SK-N-SH treated with all-trans-retinoic acid at 6 μM for 48 hours (cell line): ENCODE measurements around the gene FIBCD1.

Source experiments
- ATAC-seq: fragments of 200-7000 bp; cut with Tn5 transposase; 3 replicates; pipeline ENCODE4 v1.9.1; 2020; ENCODE audit warnings: mild to moderate bottlenecking, moderate library complexity
- ARNTL ChIP-seq: fragments of 450-650 bp; formaldehyde crosslinking; IDR thresholded peaks from 2 replicates; pipeline ENCODE4 v1.5.0; 2020; ENCODE audit warnings: low read depth, mild to moderate bottlenecking, moderate library complexity, borderline replicate concordance
- BACH2 ChIP-seq: fragments of 250-450 bp; sonication (Bioruptor Pico); IDR thresholded peaks from 2 replicates; pipeline ENCODE4 v1.9.0; 2021; ENCODE audit warnings: mild to moderate bottlenecking, borderline replicate concordance
- CSDC2 ChIP-seq: fragments of 250-450 bp; sonication (Bioruptor Pico); IDR thresholded peaks from 2 replicates; pipeline ENCODE4 v1.5.0; 2020; ENCODE audit warnings: mild to moderate bottlenecking, moderate library complexity
- CSRNP3 ChIP-seq: fragments of 250-450 bp; sonication (Bioruptor Pico); IDR thresholded peaks from 2 replicates; pipeline ENCODE4 v1.5.1; 2021; ENCODE audit warnings: mild to moderate bottlenecking, moderate library complexity
- ESRRG ChIP-seq: fragments of 250-450 bp; sonication (Bioruptor Pico); IDR thresholded peaks from 2 replicates; pipeline ENCODE4 v1.6.1; 2021; ENCODE audit warnings: mild to moderate bottlenecking
- GLIS3 ChIP-seq: fragments of 250-450 bp; sonication (Bioruptor Pico); IDR thresholded peaks from 2 replicates; pipeline ENCODE4 v1.5.0; 2020; ENCODE audit warnings: mild to moderate bottlenecking, moderate library complexity
- ISL1 ChIP-seq: fragments of 250-450 bp; sonication (Bioruptor Pico); IDR thresholded peaks from 2 replicates; pipeline ENCODE4 v2.1.2; 2022; ENCODE audit warnings: mild to moderate bottlenecking, moderate library complexity
- OSR1 ChIP-seq: fragments of 250-450 bp; sonication (Bioruptor Pico); IDR thresholded peaks from 2 replicates; pipeline ENCODE4 v1.8.0; 2022; ENCODE audit warnings: moderate library complexity, mild to moderate bottlenecking, inconsistent platforms
- POU6F1 ChIP-seq: fragments of 250-450 bp; sonication (Bioruptor Pico); IDR thresholded peaks from 2 replicates; pipeline ENCODE4 v1.8.0; 2021; ENCODE audit warnings: low read depth, mild to moderate bottlenecking, moderate library complexity, borderline replicate concordance
- PPARA ChIP-seq: fragments of 250-450 bp; sonication (Bioruptor Pico); IDR thresholded peaks from 2 replicates; pipeline ENCODE4 v1.5.0; 2020; ENCODE audit warnings: mild to moderate bottlenecking, borderline replicate concordance
- RARB ChIP-seq: fragments of 250-450 bp; sonication (Bioruptor Pico); IDR thresholded peaks from 2 replicates; pipeline ENCODE4 v1.8.0; 2021; ENCODE audit warnings: mild to moderate bottlenecking, moderate library complexity
- SNAI2 ChIP-seq: fragments of 250-450 bp; sonication (Bioruptor Pico); IDR thresholded peaks from 2 replicates; pipeline ENCODE4 v1.5.0; 2020; ENCODE audit warnings: mild to moderate bottlenecking, moderate library complexity
- TCF4 ChIP-seq: fragments of 250-450 bp; sonication (Bioruptor Pico); IDR thresholded peaks from 2 replicates; pipeline ENCODE4 v1.8.0; 2021; ENCODE audit warnings: mild to moderate bottlenecking, moderate library complexity, borderline replicate concordance
- TOX ChIP-seq: fragments of 250-450 bp; sonication (Bioruptor Pico); IDR thresholded peaks from 2 replicates; pipeline ENCODE4 v1.8.0; 2021; ENCODE audit warnings: mild to moderate bottlenecking, moderate library complexity, borderline replicate concordance
- ZC3H10 ChIP-seq: fragments of 250-450 bp; sonication (Bioruptor Pico); IDR thresholded peaks from 2 replicates; pipeline ENCODE4 v1.5.1; 2021; ENCODE audit warnings: mild to moderate bottlenecking, moderate library complexity
- ZFP30 ChIP-seq: fragments of 450-650 bp; formaldehyde crosslinking; IDR thresholded peaks from 2 replicates; pipeline ENCODE4 v1.5.0; 2022; ENCODE audit warnings: mild to moderate bottlenecking, moderate library complexity
- ZNF565 ChIP-seq: fragments of 450-650 bp; formaldehyde crosslinking; conservative IDR thresholded peaks from 2 replicates; pipeline ENCODE4 v1.5.0; 2020; ENCODE audit warnings: low read depth, mild to moderate bottlenecking, moderate library complexity
- ZNF70 ChIP-seq: fragments of 450-650 bp; formaldehyde crosslinking; IDR thresholded peaks from 2 replicates; pipeline ENCODE4 v1.5.0; 2020; ENCODE audit warnings: mild to moderate bottlenecking, moderate library complexity
- ZNF8 ChIP-seq: fragments of 450-650 bp; formaldehyde crosslinking; IDR thresholded peaks from 2 replicates; pipeline ENCODE4 v1.5.0; 2020; ENCODE audit warnings: mild to moderate bottlenecking, moderate library complexity
- TF ChIP-seq, protein P1 (sequence below): fragments of 250-450 bp; sonication (Bioruptor Pico); IDR thresholded peaks from 2 replicates; pipeline ENCODE4 v1.5.1; 2020; ENCODE audit warnings: low read depth, mild to moderate bottlenecking, moderate library complexity
- TF ChIP-seq, protein P2 (sequence below): fragments of 250-450 bp; sonication (Bioruptor Pico); IDR thresholded peaks from 2 replicates; pipeline ENCODE4 v1.8.0; 2020; ENCODE audit warnings: mild to moderate bottlenecking, moderate library complexity, borderline replicate concordance
- TF ChIP-seq, protein P3 (sequence below): fragments of 250-450 bp; sonication (Bioruptor Pico); IDR thresholded peaks from 2 replicates; pipeline ENCODE4 v1.5.0; 2020; ENCODE audit warnings: mild to moderate bottlenecking, moderate library complexity

The FIBCD1 gene

GRCh38 chr9:130984521-130984920 lies 45.5 kb upstream of the FIBCD1 start:
- no peak for ATAC-seq
- no peak for TF ChIP-seq CSRNP3
- no peak for TF ChIP-seq SNAI2 (CRISPR knock-in tag)
- no peak for TF ChIP-seq OSR1 (CRISPR knock-in tag)
- no peak for TF ChIP-seq TCF4 (CRISPR knock-in tag)
- TF ChIP-seq, protein P1, sequence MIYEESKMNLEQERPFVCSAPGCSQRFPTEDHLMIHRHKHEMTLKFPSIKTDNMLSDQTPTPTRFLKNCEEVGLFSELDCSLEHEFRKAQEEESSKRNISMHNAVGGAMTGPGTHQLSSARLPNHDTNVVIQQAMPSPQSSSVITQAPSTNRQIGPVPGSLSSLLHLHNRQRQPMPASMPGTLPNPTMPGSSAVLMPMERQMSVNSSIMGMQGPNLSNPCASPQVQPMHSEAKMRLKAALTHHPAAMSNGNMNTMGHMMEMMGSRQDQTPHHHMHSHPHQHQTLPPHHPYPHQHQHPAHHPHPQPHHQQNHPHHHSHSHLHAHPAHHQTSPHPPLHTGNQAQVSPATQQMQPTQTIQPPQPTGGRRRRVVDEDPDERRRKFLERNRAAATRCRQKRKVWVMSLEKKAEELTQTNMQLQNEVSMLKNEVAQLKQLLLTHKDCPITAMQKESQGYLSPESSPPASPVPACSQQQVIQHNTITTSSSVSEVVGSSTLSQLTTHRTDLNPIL (CRISPR knock-in tag), result no peak
- TF ChIP-seq GLIS3 (CRISPR knock-in tag), result no peak
- no peak for TF ChIP-seq ZC3H10
- TF ChIP-seq ZNF8 (CRISPR knock-in tag), result no peak
- no peak for TF ChIP-seq PPARA (CRISPR knock-in tag)
- TF ChIP-seq CSDC2, result no peak
- TF ChIP-seq RARB (CRISPR knock-in tag), result no peak
- TF ChIP-seq, protein P2, sequence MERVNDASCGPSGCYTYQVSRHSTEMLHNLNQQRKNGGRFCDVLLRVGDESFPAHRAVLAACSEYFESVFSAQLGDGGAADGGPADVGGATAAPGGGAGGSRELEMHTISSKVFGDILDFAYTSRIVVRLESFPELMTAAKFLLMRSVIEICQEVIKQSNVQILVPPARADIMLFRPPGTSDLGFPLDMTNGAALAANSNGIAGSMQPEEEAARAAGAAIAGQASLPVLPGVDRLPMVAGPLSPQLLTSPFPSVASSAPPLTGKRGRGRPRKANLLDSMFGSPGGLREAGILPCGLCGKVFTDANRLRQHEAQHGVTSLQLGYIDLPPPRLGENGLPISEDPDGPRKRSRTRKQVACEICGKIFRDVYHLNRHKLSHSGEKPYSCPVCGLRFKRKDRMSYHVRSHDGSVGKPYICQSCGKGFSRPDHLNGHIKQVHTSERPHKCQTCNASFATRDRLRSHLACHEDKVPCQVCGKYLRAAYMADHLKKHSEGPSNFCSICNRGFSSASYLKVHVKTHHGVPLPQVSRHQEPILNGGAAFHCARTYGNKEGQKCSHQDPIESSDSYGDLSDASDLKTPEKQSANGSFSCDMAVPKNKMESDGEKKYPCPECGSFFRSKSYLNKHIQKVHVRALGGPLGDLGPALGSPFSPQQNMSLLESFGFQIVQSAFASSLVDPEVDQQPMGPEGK (CRISPR knock-in tag), result no peak

GRCh38 chr9:130983970-130984369 lies 44.9 kb upstream of the FIBCD1 start:
- TF ChIP-seq ESRRG (CRISPR knock-in tag) (no peak), CSDC2 (no peak)
- TF ChIP-seq, protein P3, sequence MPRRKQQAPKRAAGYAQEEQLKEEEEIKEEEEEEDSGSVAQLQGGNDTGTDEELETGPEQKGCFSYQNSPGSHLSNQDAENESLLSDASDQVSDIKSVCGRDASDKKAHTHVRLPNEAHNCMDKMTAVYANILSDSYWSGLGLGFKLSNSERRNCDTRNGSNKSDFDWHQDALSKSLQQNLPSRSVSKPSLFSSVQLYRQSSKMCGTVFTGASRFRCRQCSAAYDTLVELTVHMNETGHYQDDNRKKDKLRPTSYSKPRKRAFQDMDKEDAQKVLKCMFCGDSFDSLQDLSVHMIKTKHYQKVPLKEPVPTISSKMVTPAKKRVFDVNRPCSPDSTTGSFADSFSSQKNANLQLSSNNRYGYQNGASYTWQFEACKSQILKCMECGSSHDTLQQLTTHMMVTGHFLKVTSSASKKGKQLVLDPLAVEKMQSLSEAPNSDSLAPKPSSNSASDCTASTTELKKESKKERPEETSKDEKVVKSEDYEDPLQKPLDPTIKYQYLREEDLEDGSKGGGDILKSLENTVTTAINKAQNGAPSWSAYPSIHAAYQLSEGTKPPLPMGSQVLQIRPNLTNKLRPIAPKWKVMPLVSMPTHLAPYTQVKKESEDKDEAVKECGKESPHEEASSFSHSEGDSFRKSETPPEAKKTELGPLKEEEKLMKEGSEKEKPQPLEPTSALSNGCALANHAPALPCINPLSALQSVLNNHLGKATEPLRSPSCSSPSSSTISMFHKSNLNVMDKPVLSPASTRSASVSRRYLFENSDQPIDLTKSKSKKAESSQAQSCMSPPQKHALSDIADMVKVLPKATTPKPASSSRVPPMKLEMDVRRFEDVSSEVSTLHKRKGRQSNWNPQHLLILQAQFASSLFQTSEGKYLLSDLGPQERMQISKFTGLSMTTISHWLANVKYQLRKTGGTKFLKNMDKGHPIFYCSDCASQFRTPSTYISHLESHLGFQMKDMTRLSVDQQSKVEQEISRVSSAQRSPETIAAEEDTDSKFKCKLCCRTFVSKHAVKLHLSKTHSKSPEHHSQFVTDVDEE (CRISPR knock-in tag), result no peak
- ATAC-seq, result no peak

GRCh38 chr9:130983359-130983670 lies 44.3 kb upstream of the FIBCD1 start:
- ATAC-seq, result no peak
- TF ChIP-seq ESRRG (CRISPR knock-in tag), result no peak
- no peak for TF ChIP-seq ZNF70 (CRISPR knock-in tag)
- TF ChIP-seq BACH2 (CRISPR knock-in tag), result no peak
- no peak for TF ChIP-seq CSRNP3
- TF ChIP-seq, protein P1 (CRISPR knock-in tag), result no peak
- no peak for TF ChIP-seq GLIS3 (CRISPR knock-in tag)
- no peak for TF ChIP-seq PPARA (CRISPR knock-in tag)
- no peak for TF ChIP-seq ISL1 (CRISPR knock-in tag)
- no peak for TF ChIP-seq ZC3H10
- no peak for TF ChIP-seq TOX (CRISPR knock-in tag)
- no peak for TF ChIP-seq ZNF565 (CRISPR knock-in tag)
- TF ChIP-seq ARNTL (CRISPR knock-in tag), result no peak
- no peak for TF ChIP-seq TCF4 (CRISPR knock-in tag)
- no peak for TF ChIP-seq SNAI2 (CRISPR knock-in tag)
- TF ChIP-seq CSDC2, result no peak
- TF ChIP-seq ZFP30 (CRISPR knock-in tag), result no peak
- no peak for TF ChIP-seq ZNF8 (CRISPR knock-in tag)
- TF ChIP-seq, protein P3 (CRISPR knock-in tag), result no peak
- TF ChIP-seq POU6F1, result no peak
- TF ChIP-seq RARB (CRISPR knock-in tag), result no peak
